ENCODE measurements around the gene PCDHGA9.
"Not testable (repeated sequence)": the region's sequence is repeated elsewhere in the genome, so short reads cannot be mapped to it uniquely, and the experiment has no call there.

PCDHGA9 gene

GRCh38 chr5:141371572-141372475 is 30.8 kb upstream of the PCDHGA9 start:
- ChIA-PET CTCF (interaction anchor here (0.9 to 2.7 kb wide), 6 partner anchors 10 to 186 kb away, joined by 3 to 8 read pairs (median 4); partner anchors contain the start of genes PCDHGA10, PCDHGA11, PCDHGA2 and PCDHGC3), POLR2A (no interaction called here)
- no peak for DNase-seq (ENCODE audit: extremely low spot score)
- no peak for TF ChIP-seq CTCF (IDR thresholded peaks at IDR 0.05; ENCODE audit: control extremely low read depth, extremely low read depth, low read depth, missing control alignments)

GRCh38 chr5:141373673-141374317 is 28.8 kb upstream of the PCDHGA9 start, which contains the start of gene PCDHGA6:
PCDHGA6 (plus strand) TSS chr5:141373891; CDS start chr5:141374084, 193 bp downstream.
- DNase-seq (ENCODE audit: extremely low spot score) = no peak
- ChIA-PET CTCF (interaction anchor here (1.1 to 1.8 kb wide), 3 partner anchors 21 to 39 kb away, joined by 3 to 6 read pairs (median 4); partner anchors contain the start of gene PCDHGA10), POLR2A (no interaction called here)
- peak; percentile 32 for TF ChIP-seq CTCF (IDR thresholded peaks at IDR 0.05; ENCODE audit: control extremely low read depth, extremely low read depth, low read depth, missing control alignments)

- ChIA-PET POLR2A (no interaction called here), CTCF (interaction anchor here (1.0 to 1.8 kb wide), 4 partner anchors 10 to 39 kb away, joined by 3 to 6 read pairs (median 4); partner anchors contain the start of genes PCDHGA10 and PCDHGA5)
- no peak for DNase-seq (ENCODE audit: extremely low spot score)
- TF ChIP-seq CTCF (IDR thresholded peaks at IDR 0.05; ENCODE audit: control extremely low read depth, extremely low read depth, low read depth, missing control alignments) = no peak
Measured at GRCh38 chr5:141374627-141375026, 28.0 kb upstream of the PCDHGA9 start.

- DNase-seq (ENCODE audit: extremely low spot score); POLR2A ChIA-PET: not testable (repeated sequence)
- CTCF ChIA-PET = interaction anchor here (1.0 kb wide), 1 partner anchor 11 kb away, joined by 3 read pairs; the partner anchor contains the start of gene PCDHGA5
Measured at GRCh38 chr5:141375444-141376155, 27.0 kb upstream of the PCDHGA9 start.

GRCh38 chr5:141382469-141383294 is 19.9 kb upstream of the PCDHGA9 start, which contains the start of gene PCDHGA7:
PCDHGA7 (plus strand) TSS chr5:141382742; CDS start chr5:141382900, 158 bp downstream.
- peak; percentile 36 for TF ChIP-seq CTCF (IDR thresholded peaks at IDR 0.05; ENCODE audit: control extremely low read depth, extremely low read depth, low read depth, missing control alignments)
- peak; percentile 47 for DNase-seq (ENCODE audit: extremely low spot score)
- CTCF ChIA-PET = interaction anchor here (1.1 to 1.2 kb wide), 2 partner anchors 23 to 38 kb away, joined by 3 read pairs; partner anchors contain the start of gene PCDHGA11
- POLR2A ChIA-PET = no interaction called here

- no peak for TF ChIP-seq CTCF (IDR thresholded peaks at IDR 0.05; ENCODE audit: control extremely low read depth, extremely low read depth, low read depth, missing control alignments)
- ChIA-PET POLR2A (no interaction called here), CTCF (interaction anchor here (1.1 to 1.2 kb wide), 2 partner anchors 22 to 38 kb away, joined by 3 read pairs; partner anchors contain the start of gene PCDHGA11)
- no peak for DNase-seq (ENCODE audit: extremely low spot score)
Measured at GRCh38 chr5:141383345-141383744, 19.2 kb upstream of the PCDHGA9 start.

Data from GM10248 (cell line).